Measurements from ENCODE around the gene FLYWCH1.
"Not testable (repeated sequence)": the region's sequence is repeated elsewhere in the genome, so short reads cannot be mapped to it uniquely, and the experiment has no call there.

Gene FLYWCH1

GRCh38 chr16:2927010-2927646 lies 15.4 kb downstream of the FLYWCH1 start:
- peak; percentile 89 to 92 for DNase-seq

DNA sequence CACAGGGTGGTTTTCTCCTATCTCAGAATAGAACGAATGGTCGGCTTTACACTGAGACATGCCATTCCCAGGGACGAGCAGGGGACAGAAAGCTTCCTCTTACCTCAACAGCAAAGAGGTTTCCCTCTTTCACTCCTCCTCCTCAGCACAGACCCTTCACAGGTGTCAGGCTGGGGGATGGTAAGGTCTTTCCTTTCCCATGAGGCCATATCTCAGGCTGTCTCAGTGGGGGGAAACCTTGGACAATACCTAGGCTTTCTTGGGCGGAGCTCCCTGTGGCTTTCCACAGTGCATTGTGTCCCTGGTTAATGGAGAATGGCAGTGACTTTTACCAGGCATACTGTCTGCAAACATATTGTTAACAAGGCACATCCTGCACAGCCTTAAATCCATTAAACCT lies 16.4 kb downstream of the FLYWCH1 start:
- DNase-seq, result not testable (repeated sequence)

GRCh38 chr16:2928796-2929195 lies 17.1 kb downstream of the FLYWCH1 start:
- DNase-seq, result no peak

GRCh38 chr16:2929693-2930092 lies 18.0 kb downstream of the FLYWCH1 start:
- no peak for DNase-seq

GRCh38 chr16:2930236-2930635 lies 18.5 kb downstream of the FLYWCH1 start:
- DNase-seq, result no peak

GRCh38 chr16:2931231-2931914 lies 19.6 kb downstream of the FLYWCH1 start:
- not testable (repeated sequence) for DNase-seq

DNA sequence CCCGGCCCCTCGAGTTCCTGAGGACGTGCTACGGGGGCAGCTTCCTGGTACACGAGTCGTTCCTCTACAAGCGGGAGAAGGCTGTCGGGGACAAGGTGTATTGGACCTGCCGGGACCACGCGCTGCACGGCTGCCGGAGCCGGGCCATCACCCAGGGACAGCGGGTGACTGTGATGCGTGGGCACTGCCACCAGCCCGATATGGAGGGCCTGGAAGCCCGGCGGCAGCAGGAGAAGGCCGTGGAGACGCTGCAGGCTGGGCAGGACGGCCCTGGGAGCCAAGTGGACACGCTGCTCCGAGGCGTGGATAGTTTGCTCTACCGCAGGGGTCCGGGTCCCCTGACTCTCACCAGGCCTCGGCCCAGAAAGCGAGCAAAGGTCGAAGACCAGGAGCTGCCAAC lies 21.4 kb downstream of the FLYWCH1 start:
- DNase-seq, result no peak

GRCh38 chr16:2933701-2934100 lies 22.0 kb downstream of the FLYWCH1 start:
- DNase-seq, result no peak

DNA sequence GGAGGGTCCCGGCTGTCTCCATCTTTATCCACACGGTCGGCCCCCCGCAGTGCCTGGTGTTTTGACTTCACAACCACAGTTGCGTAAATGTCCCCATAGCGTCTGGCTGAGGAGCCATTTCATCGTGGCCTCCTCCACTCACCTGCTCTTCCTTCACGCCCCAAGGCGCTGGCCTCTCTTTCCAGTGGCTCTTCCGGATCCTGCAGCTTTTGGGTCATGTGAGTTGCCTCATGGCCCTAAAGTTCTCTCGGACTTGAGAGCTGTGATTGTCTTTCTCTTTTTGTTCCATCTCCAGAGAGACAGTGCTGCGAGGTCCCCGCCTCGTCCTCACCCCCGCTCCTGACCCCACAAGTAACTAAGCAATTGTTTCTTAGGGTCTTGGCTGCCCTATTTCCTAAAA lies 22.7 kb downstream of the FLYWCH1 start:
- DNase-seq, result no peak

DNA sequence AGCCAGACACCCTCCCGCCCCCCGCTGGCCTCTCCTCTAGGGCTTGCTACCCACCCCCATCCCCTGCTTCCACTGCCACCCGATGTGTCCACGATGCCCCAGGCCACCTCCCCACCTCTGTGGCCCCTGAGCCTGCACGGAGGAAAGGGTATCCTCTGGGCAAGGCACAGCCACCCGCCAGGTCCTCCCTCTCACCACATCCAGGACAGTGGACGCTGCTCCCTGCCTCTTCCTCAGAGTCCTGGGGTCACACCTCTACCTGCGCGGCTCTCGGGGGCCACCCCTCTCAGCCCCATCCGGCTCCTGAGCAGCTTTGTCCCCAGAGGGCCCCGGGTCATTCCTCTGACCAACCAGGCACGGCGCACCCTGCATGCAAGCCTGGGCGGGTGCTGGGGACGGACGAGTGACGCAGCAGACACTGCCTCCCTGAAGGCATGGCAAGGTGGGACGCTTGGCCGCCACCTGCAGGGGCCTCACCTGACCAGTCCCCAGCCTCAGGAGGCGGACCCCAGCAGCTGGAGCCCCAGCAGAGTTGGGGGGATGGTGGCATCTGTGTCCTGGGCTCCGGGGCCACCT lies 24.8 kb downstream of the FLYWCH1 start:
- no peak for DNase-seq

DNA sequence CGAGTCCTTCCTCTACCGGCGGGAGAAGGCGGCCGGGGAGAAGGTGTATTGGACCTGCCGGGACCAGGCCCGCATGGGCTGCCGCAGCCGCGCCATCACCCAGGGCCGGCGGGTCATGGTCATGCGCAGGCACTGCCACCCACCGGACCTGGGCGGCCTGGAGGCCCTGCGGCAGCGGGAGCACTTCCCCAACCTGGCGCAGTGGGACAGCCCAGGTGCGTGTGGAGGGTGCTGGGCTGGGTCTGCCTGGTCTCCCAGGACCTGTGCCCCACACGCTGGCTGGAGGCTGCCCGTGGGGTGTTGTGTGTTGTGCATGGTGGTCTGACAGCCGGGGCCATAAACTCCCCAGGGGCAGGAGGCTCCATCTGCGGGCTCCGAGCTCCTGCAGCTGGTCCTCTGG lies 25.4 kb downstream of the FLYWCH1 start:
- DNase-seq, result no peak

GRCh38 chr16:2938206-2938605 lies 26.5 kb downstream of the FLYWCH1 start:
- no peak for DNase-seq

GRCh38 chr16:2939968-2940367 lies 28.2 kb downstream of the FLYWCH1 start:
- DNase-seq, result no peak

DNA sequence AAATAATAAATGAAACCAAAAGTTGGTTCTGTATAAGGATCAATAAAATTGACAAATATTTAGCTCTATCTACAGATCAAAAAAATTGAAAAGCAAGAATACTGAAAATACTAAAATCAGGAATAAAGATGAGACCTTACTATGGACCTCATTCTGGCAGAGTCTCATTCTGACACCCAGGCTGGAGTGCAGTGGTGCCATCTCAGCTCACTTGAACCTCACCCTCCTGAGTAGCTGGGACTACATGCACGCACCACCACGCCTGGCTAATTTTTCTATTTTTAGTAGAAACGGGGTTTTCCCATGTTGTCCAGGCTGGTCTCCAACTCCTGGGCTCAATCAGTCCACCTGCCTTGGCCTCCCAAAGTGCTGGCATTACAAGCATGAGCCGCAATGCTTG lies 30.3 kb downstream of the FLYWCH1 start:
- DNase-seq, result no peak

GRCh38 chr16:2943716-2944115 lies 32.0 kb downstream of the FLYWCH1 start:
- DNase-seq, result not testable (repeated sequence)

DNA sequence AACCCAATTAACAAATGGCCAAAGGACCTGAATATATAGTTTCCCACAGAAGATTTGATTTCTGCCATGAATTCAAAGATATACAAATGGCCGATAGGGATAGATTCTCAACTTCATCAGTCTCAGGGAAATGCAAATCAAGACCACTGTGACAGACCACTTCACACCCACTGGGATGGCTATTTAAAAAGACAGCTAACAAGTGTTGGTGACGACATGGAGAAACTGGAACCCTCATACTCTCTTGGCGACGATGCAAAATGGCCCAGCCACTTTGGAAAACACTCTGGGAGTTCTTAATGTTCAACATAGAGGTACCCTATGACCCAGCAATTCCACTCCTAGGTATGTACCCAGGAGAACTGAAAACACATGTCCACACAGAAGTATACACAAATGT lies 34.9 kb downstream of the FLYWCH1 start:
- no peak for DNase-seq

- no peak for DNase-seq
Measured at GRCh38 chr16:2948807-2949704, 37.3 kb downstream of the FLYWCH1 start.

DNA sequence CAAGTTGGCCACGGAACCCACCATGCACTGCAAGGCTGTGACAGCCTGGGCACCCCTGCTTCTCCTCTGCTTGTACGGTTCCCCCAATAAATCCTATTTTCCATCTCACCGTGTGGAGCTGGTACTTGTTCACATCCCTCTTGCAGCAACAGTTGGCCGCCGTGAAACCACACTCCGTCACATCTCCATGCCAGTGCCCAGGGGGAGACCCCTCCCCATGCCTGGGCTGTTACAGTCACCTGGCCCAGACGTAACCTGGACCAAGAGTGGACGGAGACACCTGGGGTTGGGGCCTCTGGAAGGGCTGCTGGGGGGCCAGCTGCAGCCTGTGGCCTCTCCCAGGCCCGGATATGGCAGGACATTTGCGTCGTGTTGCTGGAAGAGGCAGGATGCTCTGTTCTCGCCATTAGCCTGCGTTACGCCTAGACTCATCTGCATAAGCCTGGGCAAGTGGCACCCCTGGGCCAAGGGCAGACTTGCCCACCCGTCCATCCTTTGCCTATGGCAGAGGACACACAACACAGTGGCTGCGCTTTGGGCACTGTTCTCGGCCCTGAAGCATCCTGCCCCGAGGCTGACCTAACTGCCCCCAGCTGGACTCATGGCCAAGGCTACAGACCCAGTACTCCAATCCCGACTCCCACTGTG lies 38.1 kb downstream of the FLYWCH1 start:
- DNase-seq, result no peak

DNA sequence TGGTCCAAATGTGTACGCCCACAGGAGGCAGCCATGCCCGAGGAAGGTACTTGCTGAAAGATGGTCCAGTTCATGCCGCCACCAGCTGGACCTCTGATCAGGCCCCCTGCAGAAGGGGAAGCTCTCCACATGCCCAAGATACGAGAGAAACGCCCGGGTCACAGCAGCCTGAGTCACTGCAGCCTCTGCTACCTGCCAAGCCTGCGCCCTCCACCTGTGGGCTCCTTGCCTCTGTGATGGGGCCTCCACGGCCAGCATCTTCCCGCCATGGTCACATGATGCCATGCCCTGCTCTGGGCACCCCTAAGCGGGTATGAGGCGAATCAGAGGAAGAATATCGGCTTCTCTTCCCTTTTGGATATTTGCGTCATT lies 38.6 kb downstream of the FLYWCH1 start:
- DNase-seq, result no peak

DNA sequence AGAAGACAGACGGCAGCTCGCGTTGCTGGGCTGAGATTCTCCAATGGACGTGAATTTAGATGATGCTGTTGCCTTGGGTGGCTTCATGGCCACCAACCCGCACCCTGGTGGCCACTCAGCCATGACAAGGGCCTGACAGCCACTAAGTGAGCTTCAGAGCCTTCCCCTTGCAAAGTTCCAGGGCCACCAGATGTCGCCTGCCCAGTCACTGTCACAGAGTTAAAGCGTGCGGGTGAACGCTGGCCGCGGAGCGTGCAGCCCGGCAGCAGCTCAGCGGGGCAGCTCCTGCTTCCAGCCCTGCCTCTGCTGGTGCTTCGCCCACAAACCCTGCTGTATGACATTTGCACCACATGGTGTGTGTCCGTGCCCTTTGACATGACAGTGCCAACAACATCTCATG lies 39.0 kb downstream of the FLYWCH1 start:
- DNase-seq, result no peak

DNA sequence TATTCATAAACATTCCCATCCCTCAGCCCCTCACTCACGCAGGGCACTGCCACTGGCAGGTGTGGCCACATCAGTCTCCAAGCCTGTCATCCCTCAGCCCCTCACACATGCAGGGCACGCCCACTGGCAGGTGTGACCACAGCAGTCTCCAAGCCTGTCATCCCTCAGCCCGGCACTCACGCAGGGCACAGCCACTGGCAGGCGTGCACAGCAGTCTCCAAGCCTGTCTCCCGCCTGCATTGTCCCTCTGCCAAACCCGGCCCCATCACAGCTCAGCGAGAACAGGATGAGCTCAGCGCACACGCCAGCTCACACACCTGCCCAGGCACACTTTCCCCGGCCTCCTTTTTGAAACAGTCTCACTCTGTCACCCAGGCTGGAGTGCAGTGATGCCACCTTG lies 40.9 kb downstream of the FLYWCH1 start:
- no peak for DNase-seq

GRCh38 chr16:2953706-2954627 lies 42.2 kb downstream of the FLYWCH1 start:
- no peak for DNase-seq
